Caco-2 (cell line): ENCODE results near the gene TEX9. TPM values are rescaled to one million over a fixed set of nuclear protein-coding genes. Genes with fewer than 3 reads are reported as not detected.
"Not testable (repeated sequence)": the region's sequence is repeated elsewhere in the genome, so short reads cannot be mapped to it uniquely, and the experiment has no call there.

ENCODE experiments used
- Bru-seq: library from RNA; stranded (reverse); fragments of 400-500 nt; gene quantifications from one replicate; lab custom pipeline; 2021; lab: Mats Ljungman, UMichigan
- BruChase-seq, 2 experiments: library from RNA; stranded (reverse); fragments of 400-500 nt; gene quantifications; one replicate each; lab custom pipeline; 2021; lab: Mats Ljungman, UMichigan
- BruUV-seq: library from RNA; stranded (reverse); fragments of 400-500 nt; replicated peaks from 2 replicates; lab custom pipeline; 2021; lab: Mats Ljungman, UMichigan
- CTCF ChIA-PET: fragments of 300-600 bp; sonication (Branson Sonifier 250); formaldehyde crosslinking; loops from one replicate; lab custom pipeline; 2022; ENCODE audit warnings: antibody characterized with exemption; lab: Charles Lee
- POLR2A ChIA-PET: fragments of 300-600 bp; sonication (Branson Sonifier 250); formaldehyde crosslinking; loops from one replicate; lab custom pipeline; 2022; ENCODE audit warnings: antibody characterized with exemption; lab: Charles Lee
- DNase-seq, 2 experiments: peaks; one replicate each; pipeline versions ENCODE4 v3.0.0 to v3.0.0-alpha.2; 2020 to 2022
- H3K27me3 ChIP-seq: replicated peaks from 2 replicates; pipeline ENCODE4 v1.6.0; 2011; ENCODE audit warnings: low read length; ENCODE audit not compliant: control insufficient read depth, insufficient read depth
- H3K36me3 ChIP-seq: 2 replicates; pipeline ENCODE4 v1.5.1; 2011; ENCODE audit warnings: low read length; ENCODE audit not compliant: control insufficient read depth, insufficient read depth
- H3K4me1 ChIP-seq: fragments of 250-450 bp; sonication (Bioruptor Pico); 2 replicates; pipeline ENCODE4 v1.5.1; 2020; ENCODE audit warnings: mild to moderate bottlenecking
- H3K4me3 ChIP-seq: 2 replicates; pipeline ENCODE4 v1.5.1; 2011; ENCODE audit warnings: low read depth, mild to moderate bottlenecking, control low read depth, low read length
- H3K9me3 ChIP-seq: fragments of 250-450 bp; sonication (Bioruptor Pico); 2 replicates; pipeline ENCODE4 v1.5.1; 2020; ENCODE audit warnings: mild to moderate bottlenecking, moderate library complexity
- H3K27ac Mint-ChIP-seq: one replicate; pipeline ENCODE4 v1.8.0; 2022; ENCODE audit warnings: mixed read lengths; ENCODE audit not compliant: unreplicated experiment
- H3K27me3 Mint-ChIP-seq: one replicate; pipeline ENCODE4 v1.8.0; 2022; ENCODE audit warnings: mixed read lengths; ENCODE audit not compliant: insufficient read depth, unreplicated experiment
- H3K36me3 Mint-ChIP-seq: one replicate; pipeline ENCODE4 v1.8.0; 2022; ENCODE audit warnings: mild to moderate bottlenecking, mixed read lengths; ENCODE audit not compliant: insufficient read depth, unreplicated experiment
- H3K4me1 Mint-ChIP-seq: one replicate; pipeline ENCODE4 v1.8.0; 2022; ENCODE audit warnings: low read depth, mixed read lengths; ENCODE audit not compliant: unreplicated experiment
- H3K4me3 Mint-ChIP-seq: one replicate; pipeline ENCODE4 v1.8.0; 2022; ENCODE audit warnings: mild to moderate bottlenecking, moderate library complexity, mixed read lengths; ENCODE audit not compliant: unreplicated experiment
- H3K9me3 Mint-ChIP-seq: one replicate; pipeline ENCODE4 v1.8.0; 2022; ENCODE audit warnings: mixed read lengths; ENCODE audit not compliant: unreplicated experiment
- intact Hi-C: fragments of 100-400 bp; cut with micrococcal nuclease; formaldehyde crosslinking; loops from one replicate; pipeline ENCODE4 v1.10.0; 2022; ENCODE audit not compliant: unreplicated experiment
- long read RNA-seq: library from polyadenylated mRNA; stranded (forward); transcript quantifications from one replicate; pipeline ENCODE4 v2.0.0, GENCODE V29; 2022
- total RNA-seq: library from RNA; stranded (reverse); gene quantifications from 2 replicates; pipeline ENCODE4 v1.2.3, GENCODE V29; 2022
- TF ChIP-seq, protein P1 (sequence below), 2 experiments: fragments of 200-600 bp in 1 of 2; IDR thresholded peaks; 1 replicate in 1 of 2; 2 replicates in 1 of 2; pipeline versions ENCODE4 v1.5.1 to v1.8.0; 2011 to 2022; ENCODE audit warnings: antibody characterized with exemption in 1 of 2, control low read depth in 1 of 2, inconsistent platforms in 1 of 2, low read depth in 1 of 2, low read length in 1 of 2, mild to moderate bottlenecking in 1 of 2, moderate library complexity in 1 of 2; ENCODE audit not compliant: insufficient read depth in 1 of 2, severe bottlenecking in 1 of 2, unreplicated experiment in 1 of 2

The TEX9 gene
- 1.0 and 1.9 TPM in 2 replicates for total RNA-seq
- Bru-seq, nascent RNA, result percentile 42 among the genes with signal in this experiment
- percentile 46 among the genes with signal in this experiment for BruChase-seq, experiment 1, labeled RNA remaining after a 2-hour chase
- percentile 35 among the genes with signal in this experiment for BruChase-seq, experiment 2, labeled RNA remaining after a 6-hour chase
- long read RNA-seq, partial matches to known transcripts, result 1 of 1 reads
- long read RNA-seq, other reads (novel, unspliced or antisense), result 0 of 1 reads

DNA sequence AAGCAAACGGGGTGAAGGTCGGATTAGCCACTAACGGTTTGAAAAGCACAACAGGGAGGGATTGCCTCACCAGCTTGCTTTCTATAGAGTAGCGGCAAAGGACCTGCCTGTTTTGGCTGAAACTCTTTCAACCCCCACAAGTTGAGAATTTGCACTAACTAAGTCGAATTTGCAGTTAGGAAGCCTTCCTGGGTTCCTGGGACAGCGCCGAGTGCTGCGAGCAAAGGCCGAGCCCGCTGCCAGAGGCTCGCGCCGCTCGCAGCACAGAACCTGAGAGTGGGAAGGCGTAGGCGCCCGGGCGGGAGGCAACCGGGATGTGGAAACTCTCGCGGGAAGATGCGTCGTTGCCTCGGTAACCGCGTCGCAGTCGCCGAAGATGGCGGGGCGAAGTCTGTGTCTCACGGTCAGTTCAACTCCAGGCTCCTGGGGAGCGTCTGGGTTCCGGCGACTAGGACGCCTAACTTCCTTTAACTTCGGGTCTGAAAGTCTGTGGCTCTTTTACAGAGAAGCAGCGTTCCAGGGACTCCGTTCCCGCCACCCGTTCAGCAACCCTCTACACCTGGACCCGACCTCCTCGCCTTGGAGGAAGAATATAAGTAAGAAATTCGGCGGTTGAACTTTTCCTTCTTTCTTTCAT, at the start of gene TEX9:
Gene TEX9, plus strand, starts transcription at position 352 of the 637 bp plus-strand sequence. Its CDS starts 25 bp downstream, at position 377.
- Mint-ChIP-seq H3K27ac (no peak within 1 kb of the TSS), H3K9me3 (no peaks in the 10 kb centered on the region), H3K4me3 (peak within 1 kb of the TSS; percentile 68), H3K27me3 (peaks cover 12% of the 10 kb centered on the region), H3K36me3 (no peaks in the 10 kb centered on the region), H3K4me1 (peaks cover 8% of the 10 kb centered on the region)
- DNase-seq, result peak; percentile 87 to 88
- ChIA-PET POLR2A (no interaction called here), CTCF (no interaction called here)
- BruUV-seq, result no TSS peak
- TF ChIP-seq, protein P1, sequence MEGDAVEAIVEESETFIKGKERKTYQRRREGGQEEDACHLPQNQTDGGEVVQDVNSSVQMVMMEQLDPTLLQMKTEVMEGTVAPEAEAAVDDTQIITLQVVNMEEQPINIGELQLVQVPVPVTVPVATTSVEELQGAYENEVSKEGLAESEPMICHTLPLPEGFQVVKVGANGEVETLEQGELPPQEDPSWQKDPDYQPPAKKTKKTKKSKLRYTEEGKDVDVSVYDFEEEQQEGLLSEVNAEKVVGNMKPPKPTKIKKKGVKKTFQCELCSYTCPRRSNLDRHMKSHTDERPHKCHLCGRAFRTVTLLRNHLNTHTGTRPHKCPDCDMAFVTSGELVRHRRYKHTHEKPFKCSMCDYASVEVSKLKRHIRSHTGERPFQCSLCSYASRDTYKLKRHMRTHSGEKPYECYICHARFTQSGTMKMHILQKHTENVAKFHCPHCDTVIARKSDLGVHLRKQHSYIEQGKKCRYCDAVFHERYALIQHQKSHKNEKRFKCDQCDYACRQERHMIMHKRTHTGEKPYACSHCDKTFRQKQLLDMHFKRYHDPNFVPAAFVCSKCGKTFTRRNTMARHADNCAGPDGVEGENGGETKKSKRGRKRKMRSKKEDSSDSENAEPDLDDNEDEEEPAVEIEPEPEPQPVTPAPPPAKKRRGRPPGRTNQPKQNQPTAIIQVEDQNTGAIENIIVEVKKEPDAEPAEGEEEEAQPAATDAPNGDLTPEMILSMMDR (IDR thresholded peaks at IDR 0.05; ENCODE audit: insufficient read depth in 1 of 2, low read depth in 1 of 2, low read length in 1 of 2, severe bottlenecking in 1 of 2, unreplicated experiment in 1 of 2), result no peak
- Histone ChIP-seq H3K4me1 (no peaks in the 10 kb centered on the region), H3K36me3 (no peaks in the 10 kb centered on the region), H3K27me3 (no peaks in the 10 kb centered on the region), H3K4me3 (peak within 1 kb of the TSS; percentile 52), H3K9me3 (no peaks in the 10 kb centered on the region)
- intact Hi-C loops, result loop anchor here (2.0 kb wide), 1 partner anchor 118 kb away; no protein-coding TSS in a partner anchor

DNA sequence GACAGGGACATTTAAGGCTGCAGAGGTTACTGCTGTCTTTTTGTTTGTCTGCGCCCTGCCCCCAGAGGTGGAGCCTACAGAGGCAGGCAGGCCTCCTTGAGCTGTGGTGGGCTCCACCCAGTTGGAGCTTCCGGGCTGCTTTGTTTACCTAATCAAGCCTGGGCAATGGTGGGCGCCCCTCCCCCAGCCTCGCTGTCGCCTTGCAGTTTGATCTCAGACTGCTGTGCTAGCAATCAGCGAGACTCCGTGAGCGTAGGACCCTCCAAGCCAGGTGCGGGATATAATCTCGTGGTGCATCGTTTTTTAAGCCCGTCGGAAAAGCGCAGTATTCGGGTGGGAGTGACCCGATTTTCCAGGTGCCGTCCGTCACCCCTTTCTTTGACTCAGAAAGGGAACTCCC, 48.7 kb upstream of the TEX9 start:
- H3K36me3 ChIP-seq, H3K9me3 ChIP-seq, POLR2A ChIA-PET, DNase-seq, BruUV-seq, H3K36me3 Mint-ChIP-seq, H3K4me1 Mint-ChIP-seq, H3K4me1 ChIP-seq, intact Hi-C loops, H3K4me3 Mint-ChIP-seq, H3K9me3 Mint-ChIP-seq, H3K27me3 ChIP-seq, H3K27ac Mint-ChIP-seq, H3K27me3 Mint-ChIP-seq, CTCF ChIA-PET, H3K4me3 ChIP-seq: not testable (repeated sequence)

DNA sequence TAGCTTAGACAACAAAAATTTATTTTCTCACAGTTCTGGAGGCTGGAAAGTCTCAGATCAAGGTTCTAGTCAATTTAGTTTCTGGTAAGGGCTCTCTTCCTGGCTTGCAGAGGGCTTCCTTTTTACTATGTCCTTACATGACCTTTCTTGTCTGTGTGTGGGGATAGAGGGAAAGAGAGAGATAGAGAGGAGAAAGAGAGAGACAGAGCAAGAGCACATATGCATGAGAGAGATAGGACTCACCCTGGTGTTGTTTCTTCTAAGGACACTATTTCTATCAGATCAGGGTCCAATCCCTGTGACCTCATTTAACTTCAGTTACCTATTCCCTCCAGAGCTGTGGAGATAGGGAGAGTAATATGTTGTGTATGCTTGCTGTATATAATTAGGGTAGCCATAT, 44.9 kb upstream of the TEX9 start:
- no peak for DNase-seq
- no peak overlapping the region for H3K27ac Mint-ChIP-seq
- ChIA-PET POLR2A (no interaction called here), CTCF (no interaction called here)
- Histone ChIP-seq H3K36me3 (no peaks in the 10 kb centered on the region), H3K27me3 (no peaks in the 10 kb centered on the region), H3K9me3 (no peaks in the 10 kb centered on the region), H3K4me1 (no peaks in the 10 kb centered on the region), H3K4me3 (no peak overlapping the region)
- no TSS peak for BruUV-seq
- H3K9me3 Mint-ChIP-seq, result no peaks in the 10 kb centered on the region
- H3K27me3 Mint-ChIP-seq, result peaks cover 13% of the 10 kb centered on the region
- TF ChIP-seq, protein P1 (IDR thresholded peaks at IDR 0.05; ENCODE audit: insufficient read depth in 1 of 2, low read depth in 1 of 2, low read length in 1 of 2, severe bottlenecking in 1 of 2, unreplicated experiment in 1 of 2), result no peak
- H3K4me3 Mint-ChIP-seq, result no peak overlapping the region
- H3K4me1 Mint-ChIP-seq, result no peaks in the 10 kb centered on the region
- no peaks in the 10 kb centered on the region for H3K36me3 Mint-ChIP-seq
- intact Hi-C loops, result no loop called here
